Panc1 (cell line): Measurements from ENCODE around the gene TANGO6.

Source experiments
- CTCF ChIP-seq: fragments of 450-650 bp; IDR thresholded peaks from 2 replicates; pipeline ENCODE4 v1.5.1; 2017; ENCODE audit warnings: mild to moderate bottlenecking
- POLR2AphosphoS5 ChIP-seq: IDR thresholded peaks from 2 replicates; pipeline ENCODE4 v1.6.1; 2012; ENCODE audit warnings: mild to moderate bottlenecking, low read depth, low read length, moderate library complexity
- REST ChIP-seq, 2 experiments: IDR thresholded peaks; 2 replicates each; pipeline ENCODE4 v1.6.1; 2011 to 2012; ENCODE audit warnings: low read depth in 2 of 2, control low read depth in 1 of 2, low read length in 1 of 2, mild to moderate bottlenecking in 1 of 2, moderate library complexity in 1 of 2; ENCODE audit not compliant: insufficient read depth in 1 of 2
- SIN3A ChIP-seq: IDR thresholded peaks from 2 replicates; pipeline ENCODE4 v1.6.1; 2012; ENCODE audit warnings: low read depth, mild to moderate bottlenecking, low read length, moderate library complexity, borderline replicate concordance; ENCODE audit not compliant: insufficient read depth

- TF ChIP-seq SIN3A (no peak), CTCF (no peak), POLR2AphosphoS5 (no peak), REST (IDR thresholded peaks at IDR 0.05; ENCODE audit: insufficient read depth in 1 of 2, low read depth in 2 of 2, low read length in 1 of 2) (no peak)
Observed at GRCh38 chr16:68892898-68893297, 49.6 kb downstream of the TANGO6 start.
